Sigmoid colon (tissue), 4 donors: Measurements from ENCODE around the gene KCNE2.

Experiments used
- CTCF ChIP-seq, 4 experiments: fragments of 450-650 bp in 3 of 4; fragments of 200-600 bp in 1 of 4; IDR thresholded peaks; one replicate each; pipeline ENCODE4 v1.5.1; 2016 to 2019; ENCODE audit warnings: antibody characterized with exemption in 4 of 4, mild to moderate bottlenecking in 3 of 4, moderate library complexity in 2 of 4
- EP300 ChIP-seq, 4 donors: sonication (generic); formaldehyde crosslinking; IDR thresholded peaks; one replicate each; pipeline ENCODE4 v1.6.1; 2017; ENCODE audit warnings: antibody characterized with exemption in 4 of 4
- POLR2AphosphoS5 ChIP-seq, 4 donors: sonication (generic); formaldehyde crosslinking; IDR thresholded peaks; one replicate each; pipeline ENCODE4 v1.6.1; 2017; ENCODE audit warnings: antibody characterized with exemption in 4 of 4

- no peak for TF ChIP-seq CTCF (IDR thresholded peaks at IDR 0.05)
- TF ChIP-seq EP300 (IDR thresholded peaks at IDR 0.05): no peak
- TF ChIP-seq POLR2AphosphoS5 (IDR thresholded peaks at IDR 0.05): no peak
Observed at GRCh38 chr21:34331726-34332125, 32.1 kb upstream of the KCNE2 start.
